ENCODE data around the gene ZNF785.
"Not testable (repeated sequence)": the region's sequence is repeated elsewhere in the genome, so short reads cannot be mapped to it uniquely, and the experiment has no call there.

ZNF785 gene

GRCh38 chr16:30536391-30537024 lies 49.0 kb downstream of the ZNF785 start:
- not testable (repeated sequence) for DNase-seq

GRCh38 chr16:30535777-30536190 lies 49.7 kb downstream of the ZNF785 start:
- DNase-seq, result no peak

DNA sequence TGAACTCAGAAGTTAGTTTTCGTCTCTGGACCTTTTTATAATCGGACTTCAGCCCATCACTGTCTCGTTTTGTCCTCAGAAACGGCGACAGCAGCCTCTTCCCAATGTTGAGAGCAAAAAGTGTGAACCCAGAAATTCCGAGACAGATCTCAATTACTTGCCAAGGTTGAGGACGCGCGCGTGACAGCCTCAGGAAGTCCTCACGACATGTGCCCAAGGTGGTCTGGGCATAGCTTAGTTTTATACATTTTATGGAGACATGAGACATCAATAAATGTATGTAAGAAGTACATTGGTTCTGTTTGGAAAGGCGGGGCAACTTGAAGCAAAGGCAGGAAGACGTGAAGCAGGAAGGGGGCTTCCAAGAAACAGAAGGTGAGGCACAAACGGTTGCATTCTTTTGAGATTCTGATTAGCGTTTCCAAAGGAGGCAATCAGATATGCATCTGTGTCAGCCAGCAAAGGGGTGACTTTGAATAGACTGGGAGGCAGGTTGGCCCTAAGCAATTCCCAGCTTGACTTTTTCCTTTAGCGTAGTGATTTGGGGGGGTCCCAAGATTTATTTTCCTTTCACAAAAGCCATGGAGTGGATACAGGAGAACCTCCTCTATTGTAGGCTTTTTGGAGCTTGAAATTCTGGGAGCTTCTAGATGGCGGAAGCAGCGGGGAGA lies 50.3 kb downstream of the ZNF785 start:
- DNase-seq, result peak; percentile 46

DNA sequence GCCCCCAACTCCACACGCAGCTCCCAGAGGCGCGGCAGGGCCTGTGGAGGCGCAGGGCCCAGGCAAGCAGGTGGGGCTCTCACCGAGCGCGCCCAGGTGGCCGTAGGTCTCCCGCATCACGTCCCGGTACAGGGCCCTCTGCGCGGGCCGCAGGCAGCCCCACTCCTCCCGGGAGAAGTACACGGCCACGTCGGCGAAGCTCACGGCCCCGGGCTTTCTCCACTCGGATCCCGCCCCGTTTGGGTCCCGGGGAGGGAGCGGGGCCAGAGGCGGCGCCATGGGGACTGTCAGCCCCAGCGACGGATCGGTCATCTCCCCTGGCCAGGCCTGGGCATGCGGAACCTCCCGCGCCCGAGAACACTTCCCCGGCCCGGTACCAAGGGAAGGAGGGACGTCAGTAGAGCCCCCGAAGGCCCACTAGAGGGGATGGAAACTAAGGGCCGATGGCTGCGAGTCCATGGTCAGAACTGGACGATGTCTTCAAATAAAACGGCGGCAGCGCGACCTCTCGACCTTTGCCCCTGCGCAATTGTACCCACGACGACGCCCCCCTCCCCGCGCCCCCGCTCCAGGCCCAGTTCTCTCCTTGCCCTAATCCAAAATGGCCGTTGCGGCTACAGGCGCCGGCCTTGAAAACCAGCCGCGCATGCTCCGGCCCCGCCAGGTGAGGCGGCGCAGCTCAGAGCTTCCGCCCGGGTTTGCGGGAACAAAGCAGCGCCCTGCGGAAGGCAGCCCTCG lies 51.0 kb downstream of the ZNF785 start, which contains the start of gene ZNF747:
TSS of gene ZNF747 (minus strand) at position 491 of the 738 bp plus-strand sequence. CDS start at position 312, 179 bp downstream.
- DNase-seq, result peak; percentile 46

GRCh38 chr16:30533748-30534367 lies 51.6 kb downstream of the ZNF785 start:
- no peak for DNase-seq

- DNase-seq, result no peak
Measured at GRCh38 chr16:30533146-30533522, 52.4 kb downstream of the ZNF785 start.

GRCh38 chr16:30532285-30533145 lies 53.0 kb downstream of the ZNF785 start:
- DNase-seq, result no peak

Measured in NCI-H2029 treated with DMSO at 0.1 percent for 48 hours (cell line).